ENCODE data around the gene WNT5B.

Gene WNT5B

DNA sequence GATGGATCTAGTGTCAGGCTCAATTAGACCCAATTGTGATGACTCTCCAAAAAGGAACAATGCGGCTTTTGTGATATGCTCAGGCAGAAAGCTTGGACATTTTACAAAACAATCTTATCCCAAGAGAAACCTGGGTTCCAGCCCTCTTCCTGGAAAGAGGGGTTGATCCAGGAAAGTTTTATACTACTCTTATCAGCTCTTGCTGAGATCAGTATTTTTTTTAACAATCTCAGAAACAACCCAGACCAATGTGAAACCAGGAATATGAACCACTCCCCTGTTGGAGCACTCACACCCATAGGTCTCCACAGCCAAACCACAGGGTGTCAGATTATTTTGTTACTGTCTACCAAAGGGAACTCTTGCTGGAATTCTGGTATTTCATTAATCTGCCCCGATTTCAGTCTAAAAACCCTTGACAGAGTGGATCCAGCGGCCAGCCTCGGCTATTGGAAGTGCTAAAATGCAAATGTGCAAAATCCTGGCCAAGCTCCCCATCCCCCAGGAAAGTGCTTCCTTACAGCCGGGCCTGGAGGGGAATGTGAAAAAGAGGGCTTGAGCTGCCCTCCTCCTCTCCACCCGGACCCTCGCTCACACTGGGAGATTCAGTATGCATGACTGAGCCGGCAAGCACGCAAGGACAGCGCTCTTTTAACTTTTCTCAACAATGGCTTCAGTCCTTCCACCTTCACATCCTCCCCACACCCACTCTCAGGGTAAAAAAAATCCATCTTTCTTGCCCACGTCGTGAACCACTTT, 38.6 kb upstream of the WNT5B start:
- Histone ChIP-seq H3K9me3 (ENCODE audit: insufficient read depth, low read length) (no peaks in the 10 kb centered on the region), H4K20me1 (ENCODE audit: low read depth, low read length) (peaks cover 24% of the 10 kb centered on the region), H3K79me2 (ENCODE audit: insufficient read depth, low read length) (peaks cover 19% of the 10 kb centered on the region), H3K27ac (ENCODE audit: low read depth, low read length) (no peak overlapping the region), H3F3A (ENCODE audit: insufficient read depth) (peaks cover 18% of the 10 kb centered on the region), H3K4me3 (ENCODE audit: insufficient read depth, low read length, poor library complexity, severe bottlenecking) (no peak overlapping the region), H3K9me2 (replicated peaks; ENCODE audit: insufficient read depth, low read length) (no peaks in the 10 kb centered on the region), H2AFZ (ENCODE audit: low read depth, low read length, severe bottlenecking) (no peak overlapping the region), H3K9ac (ENCODE audit: low read length) (no peak overlapping the region), H3K4me2 (ENCODE audit: low read depth, low read length, poor library complexity, severe bottlenecking) (peak overlapping the region; percentile 99), H3K27me3 (ENCODE audit: low read length) (no peaks in the 10 kb centered on the region), H3K36me3 (ENCODE audit: low read length) (no peaks in the 10 kb centered on the region; the same call in 1 of the 2 replicates)
- TF ChIP-seq, protein P1, sequence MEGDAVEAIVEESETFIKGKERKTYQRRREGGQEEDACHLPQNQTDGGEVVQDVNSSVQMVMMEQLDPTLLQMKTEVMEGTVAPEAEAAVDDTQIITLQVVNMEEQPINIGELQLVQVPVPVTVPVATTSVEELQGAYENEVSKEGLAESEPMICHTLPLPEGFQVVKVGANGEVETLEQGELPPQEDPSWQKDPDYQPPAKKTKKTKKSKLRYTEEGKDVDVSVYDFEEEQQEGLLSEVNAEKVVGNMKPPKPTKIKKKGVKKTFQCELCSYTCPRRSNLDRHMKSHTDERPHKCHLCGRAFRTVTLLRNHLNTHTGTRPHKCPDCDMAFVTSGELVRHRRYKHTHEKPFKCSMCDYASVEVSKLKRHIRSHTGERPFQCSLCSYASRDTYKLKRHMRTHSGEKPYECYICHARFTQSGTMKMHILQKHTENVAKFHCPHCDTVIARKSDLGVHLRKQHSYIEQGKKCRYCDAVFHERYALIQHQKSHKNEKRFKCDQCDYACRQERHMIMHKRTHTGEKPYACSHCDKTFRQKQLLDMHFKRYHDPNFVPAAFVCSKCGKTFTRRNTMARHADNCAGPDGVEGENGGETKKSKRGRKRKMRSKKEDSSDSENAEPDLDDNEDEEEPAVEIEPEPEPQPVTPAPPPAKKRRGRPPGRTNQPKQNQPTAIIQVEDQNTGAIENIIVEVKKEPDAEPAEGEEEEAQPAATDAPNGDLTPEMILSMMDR (IDR thresholded peaks at IDR 0.05; ENCODE audit: insufficient read depth, low read length, poor library complexity, severe bottlenecking), result no peak
- TF ChIP-seq EZH2phosphoT487 (conservative IDR thresholded peaks at IDR 0.05; ENCODE audit: low read length), result no peak

DNA sequence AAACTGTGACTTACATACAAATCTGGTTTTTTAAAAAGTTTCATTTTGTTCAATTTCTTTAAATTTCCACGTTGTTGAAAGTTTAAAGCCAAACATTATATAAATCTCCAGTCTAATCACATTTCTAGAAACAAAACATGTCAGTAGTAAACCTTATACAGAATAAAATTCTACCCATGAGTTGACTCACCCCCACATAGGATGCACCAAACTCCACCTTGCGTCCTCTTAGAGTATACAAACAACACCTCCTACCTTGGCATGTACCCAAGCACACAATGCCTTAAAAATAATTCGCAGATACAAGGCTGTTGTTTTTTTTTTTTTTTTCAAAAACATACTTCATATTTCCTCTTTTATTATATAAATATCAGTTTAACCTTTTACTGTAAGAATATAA, 38.0 kb upstream of the WNT5B start:
- Histone ChIP-seq H3K9me3 (ENCODE audit: insufficient read depth, low read length) (no peaks in the 10 kb centered on the region), H3K27me3 (ENCODE audit: low read length) (no peaks in the 10 kb centered on the region), H3K79me2 (ENCODE audit: insufficient read depth, low read length) (peaks cover 19% of the 10 kb centered on the region), H3K4me3 (ENCODE audit: insufficient read depth, low read length, poor library complexity, severe bottlenecking) (no peak overlapping the region), H3K27ac (ENCODE audit: low read depth, low read length) (no peak overlapping the region), H3F3A (ENCODE audit: insufficient read depth) (peaks cover 19% of the 10 kb centered on the region), H3K36me3 (ENCODE audit: low read length) (no peaks in the 10 kb centered on the region; the same call in 1 of the 2 replicates), H2AFZ (ENCODE audit: low read depth, low read length, severe bottlenecking) (no peak overlapping the region), H4K20me1 (ENCODE audit: low read depth, low read length) (peaks cover 24% of the 10 kb centered on the region), H3K4me2 (ENCODE audit: low read depth, low read length, poor library complexity, severe bottlenecking) (peak overlapping the region; percentile 99), H3K9me2 (replicated peaks; ENCODE audit: insufficient read depth, low read length) (no peaks in the 10 kb centered on the region), H3K9ac (ENCODE audit: low read length) (no peak overlapping the region)
- TF ChIP-seq, protein P1 (IDR thresholded peaks at IDR 0.05; ENCODE audit: insufficient read depth, low read length, poor library complexity, severe bottlenecking), result no peak
- TF ChIP-seq EZH2phosphoT487 (conservative IDR thresholded peaks at IDR 0.05; ENCODE audit: low read length), result no peak

DNA sequence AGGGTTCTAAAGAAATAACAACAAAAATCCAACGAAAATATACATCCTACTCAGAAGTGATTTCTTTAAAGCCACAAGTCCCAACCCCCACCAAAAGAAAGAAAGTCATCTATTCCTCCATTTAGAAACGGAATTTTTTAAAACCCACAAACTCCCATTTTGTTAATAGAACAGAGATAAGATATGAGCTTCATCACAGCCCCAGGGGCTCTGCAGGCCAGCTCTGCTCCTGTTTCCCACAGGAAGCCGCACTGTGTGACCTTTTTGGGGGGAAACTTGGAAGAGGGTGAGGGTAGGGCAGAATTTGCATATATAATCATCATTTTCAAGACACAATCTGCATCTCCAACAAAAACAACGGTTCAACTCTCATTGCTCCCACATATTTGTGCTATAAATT, 37.5 kb upstream of the WNT5B start:
- Histone ChIP-seq H3K4me3 (ENCODE audit: insufficient read depth, low read length, poor library complexity, severe bottlenecking) (peak overlapping the region; percentile 48), H3F3A (ENCODE audit: insufficient read depth) (peaks cover 19% of the 10 kb centered on the region), H3K9ac (ENCODE audit: low read length) (peak overlapping the region; percentile 60; the same call in 1 of the 2 replicates), H3K4me2 (ENCODE audit: low read depth, low read length, poor library complexity, severe bottlenecking) (peak overlapping the region; percentile 99), H3K9me2 (replicated peaks; ENCODE audit: insufficient read depth, low read length) (no peaks in the 10 kb centered on the region), H3K79me2 (ENCODE audit: insufficient read depth, low read length) (peaks cover 19% of the 10 kb centered on the region), H3K27ac (ENCODE audit: low read depth, low read length) (no peak overlapping the region), H3K9me3 (ENCODE audit: insufficient read depth, low read length) (no peaks in the 10 kb centered on the region), H3K36me3 (ENCODE audit: low read length) (no peaks in the 10 kb centered on the region; the same call in 1 of the 2 replicates), H2AFZ (ENCODE audit: low read depth, low read length, severe bottlenecking) (no peak overlapping the region), H4K20me1 (ENCODE audit: low read depth, low read length) (peaks cover 24% of the 10 kb centered on the region), H3K27me3 (ENCODE audit: low read length) (no peaks in the 10 kb centered on the region)
- TF ChIP-seq, protein P1 (IDR thresholded peaks at IDR 0.05; ENCODE audit: insufficient read depth, low read length, poor library complexity, severe bottlenecking), result no peak
- TF ChIP-seq EZH2phosphoT487 (conservative IDR thresholded peaks at IDR 0.05; ENCODE audit: low read length), result no peak
